ENCODE results near the gene PAPPA. TPM values are rescaled to one million over a fixed set of nuclear protein-coding genes. Genes with fewer than 3 reads are reported as not detected.
A peak's percentile ranks its signal among the peaks of the same experiment; 100 is the strongest.

Gene PAPPA
- total RNA-seq, 2 experiments from 2014 or later = not detected

DNA sequence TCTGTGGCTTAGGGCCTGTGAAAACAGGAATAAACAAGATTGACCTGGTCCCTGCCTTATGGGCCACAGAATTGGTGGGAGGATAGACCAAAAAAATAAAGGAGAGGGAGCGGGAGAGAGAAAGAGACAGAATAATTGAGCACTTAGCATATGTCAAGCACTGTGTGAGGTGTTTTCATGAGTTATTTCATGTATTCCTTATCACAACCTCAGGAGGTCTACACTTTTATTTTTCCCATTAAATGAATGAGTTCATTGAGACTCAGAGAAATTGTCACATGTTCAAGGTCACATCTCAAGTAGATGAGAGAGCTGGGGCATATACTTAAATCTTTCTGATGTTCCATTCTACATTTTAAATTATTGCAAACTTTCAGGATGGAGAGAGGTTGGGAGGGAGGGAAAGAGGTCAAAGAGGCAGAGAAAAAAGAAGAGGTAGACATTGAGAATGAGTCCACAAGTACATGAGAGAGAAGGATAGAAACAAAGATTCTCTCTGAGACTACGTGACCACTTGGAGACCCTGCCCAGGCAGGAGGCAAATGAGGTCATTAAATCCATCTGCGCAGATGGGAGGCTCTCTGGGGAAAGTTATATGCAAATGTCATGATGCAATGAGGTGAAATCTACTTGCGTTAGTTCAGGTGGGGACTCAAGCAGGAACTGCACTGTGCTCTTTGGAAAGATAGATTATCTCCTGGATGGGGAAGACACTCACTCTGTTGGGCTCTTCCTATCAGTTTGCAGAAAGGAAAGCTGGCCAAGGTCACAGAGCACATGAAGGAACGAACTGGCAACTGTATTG lies 241.5 kb downstream of the PAPPA start:
- no peak overlapping the region for H2AFZ ChIP-seq (ENCODE audit: low read length)
- POLR2A ChIA-PET = no interaction called here

DNA sequence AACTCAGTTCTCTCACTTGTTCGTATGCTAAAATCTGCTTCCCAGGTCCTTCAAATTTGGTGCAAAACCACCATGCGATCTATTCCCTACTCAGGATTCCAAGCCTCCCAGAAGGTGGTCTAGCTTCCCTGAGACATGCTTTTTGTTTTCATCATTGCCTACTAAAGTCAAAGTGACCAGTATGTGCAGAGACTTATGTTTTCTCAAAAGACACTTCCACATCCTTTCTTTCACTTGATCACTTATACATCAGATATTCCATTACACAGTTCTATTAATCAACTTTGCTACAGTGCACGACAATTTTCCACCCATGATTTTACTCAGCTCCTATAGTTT lies 242.1 kb downstream of the PAPPA start:
- Histone ChIP-seq H3K9me2 (ENCODE audit: insufficient read depth, low read length) (no peaks in the 10 kb centered on the region), H2AFZ (ENCODE audit: low read length) (no peak overlapping the region), H3K79me2 (ENCODE audit: insufficient read depth, low read depth, low read length) (no peaks in the 10 kb centered on the region), H4K20me1 (ENCODE audit: insufficient read depth, low read length) (no peaks in the 10 kb centered on the region), H3K36me3 (ENCODE audit: insufficient read depth, low read length) (no peaks in the 10 kb centered on the region), H3K9me3 (ENCODE audit: low read length) (no peaks in the 10 kb centered on the region), H3K4me2 (ENCODE audit: low read length) (no peak overlapping the region), H3K27ac (ENCODE audit: low read depth, low read length, poor library complexity, severe bottlenecking) (no peak overlapping the region), H3K4me1 (ENCODE audit: insufficient read depth, low read length, poor library complexity, severe bottlenecking) (no peaks in the 10 kb centered on the region), H3K4me3 (ENCODE audit: low read depth, low read length, poor library complexity, severe bottlenecking) (no peak overlapping the region)
- intact Hi-C loops (cut with micrococcal nuclease; ENCODE audit: unreplicated experiment) = no loop called here
- BruUV-seq (replicated peaks) = no TSS peak
- ChIA-PET POLR2A (no interaction called here), CTCF (ENCODE audit: unreplicated experiment) (interaction anchor here (0.6 to 0.9 kb wide), 2 partner anchors 23 to 178 kb away, joined by 3 read pairs; no protein-coding TSS in a partner anchor)
- no peak for TF ChIP-seq EZH2phosphoT487 (IDR thresholded peaks at IDR 0.05; ENCODE audit: borderline replicate concordance, low read depth, low read length)
- TF ChIP-seq, protein P1, sequence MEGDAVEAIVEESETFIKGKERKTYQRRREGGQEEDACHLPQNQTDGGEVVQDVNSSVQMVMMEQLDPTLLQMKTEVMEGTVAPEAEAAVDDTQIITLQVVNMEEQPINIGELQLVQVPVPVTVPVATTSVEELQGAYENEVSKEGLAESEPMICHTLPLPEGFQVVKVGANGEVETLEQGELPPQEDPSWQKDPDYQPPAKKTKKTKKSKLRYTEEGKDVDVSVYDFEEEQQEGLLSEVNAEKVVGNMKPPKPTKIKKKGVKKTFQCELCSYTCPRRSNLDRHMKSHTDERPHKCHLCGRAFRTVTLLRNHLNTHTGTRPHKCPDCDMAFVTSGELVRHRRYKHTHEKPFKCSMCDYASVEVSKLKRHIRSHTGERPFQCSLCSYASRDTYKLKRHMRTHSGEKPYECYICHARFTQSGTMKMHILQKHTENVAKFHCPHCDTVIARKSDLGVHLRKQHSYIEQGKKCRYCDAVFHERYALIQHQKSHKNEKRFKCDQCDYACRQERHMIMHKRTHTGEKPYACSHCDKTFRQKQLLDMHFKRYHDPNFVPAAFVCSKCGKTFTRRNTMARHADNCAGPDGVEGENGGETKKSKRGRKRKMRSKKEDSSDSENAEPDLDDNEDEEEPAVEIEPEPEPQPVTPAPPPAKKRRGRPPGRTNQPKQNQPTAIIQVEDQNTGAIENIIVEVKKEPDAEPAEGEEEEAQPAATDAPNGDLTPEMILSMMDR (conservative IDR thresholded peaks at IDR 0.05; ENCODE audit: low read length) = no peak
- DNase-seq (ENCODE audit: low spot score) = no peak

More for the DNA sequence above, 241.5 kb downstream of the PAPPA start:
- no peaks in the 10 kb centered on the region for H3K79me2 ChIP-seq (ENCODE audit: insufficient read depth, low read depth, low read length)
- no peaks in the 10 kb centered on the region for H3K9me3 ChIP-seq (ENCODE audit: low read length)
- no peaks in the 10 kb centered on the region for H3K36me3 ChIP-seq (ENCODE audit: insufficient read depth, low read length)
- intact Hi-C loops (cut with micrococcal nuclease; ENCODE audit: unreplicated experiment) = no loop called here
- H3K4me1 ChIP-seq (ENCODE audit: insufficient read depth, low read length, poor library complexity, severe bottlenecking) = no peaks in the 10 kb centered on the region
- no peak for TF ChIP-seq EZH2phosphoT487 (IDR thresholded peaks at IDR 0.05; ENCODE audit: borderline replicate concordance, low read depth, low read length)
- TF ChIP-seq, protein P1 (conservative IDR thresholded peaks at IDR 0.05; ENCODE audit: low read length) = no peak
- H3K4me3 ChIP-seq (ENCODE audit: low read depth, low read length, poor library complexity, severe bottlenecking) = no peak overlapping the region
- no peaks in the 10 kb centered on the region for H3K9me2 ChIP-seq (ENCODE audit: insufficient read depth, low read length)
- H3K4me2 ChIP-seq (ENCODE audit: low read length) = no peak overlapping the region
- peak; percentile 7 for DNase-seq (ENCODE audit: low spot score)
- no peak overlapping the region for H3K27ac ChIP-seq (ENCODE audit: low read depth, low read length, poor library complexity, severe bottlenecking)
- CTCF ChIA-PET (ENCODE audit: unreplicated experiment) = interaction anchor here (0.6 to 0.9 kb wide), 2 partner anchors 24 to 179 kb away, joined by 3 read pairs; no protein-coding TSS in a partner anchor
- BruUV-seq (replicated peaks) = no TSS peak
- H4K20me1 ChIP-seq (ENCODE audit: insufficient read depth, low read length) = no peaks in the 10 kb centered on the region

DNA sequence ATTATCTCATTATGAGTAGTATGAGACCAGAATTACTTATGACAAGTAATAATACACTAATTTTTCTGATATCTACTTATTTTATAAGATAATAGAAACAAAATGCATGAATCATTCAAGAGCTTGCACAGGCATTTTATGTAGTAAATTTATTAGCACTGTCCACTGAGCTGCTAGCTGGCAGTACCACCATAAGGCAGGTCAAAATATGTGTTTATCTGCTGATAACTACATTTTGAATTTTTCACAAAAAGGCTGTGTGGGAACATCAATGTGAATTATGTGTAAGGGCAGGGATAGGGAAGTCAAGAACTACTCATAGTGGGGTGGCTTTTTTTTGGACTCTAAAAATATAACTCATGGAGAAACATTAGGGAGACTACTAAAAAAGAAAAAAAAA lies 249.6 kb downstream of the PAPPA start:
- Histone ChIP-seq H3K4me3 (ENCODE audit: low read depth, low read length, poor library complexity, severe bottlenecking) (no peak overlapping the region), H3K36me3 (ENCODE audit: insufficient read depth, low read length) (no peaks in the 10 kb centered on the region), H3K9me3 (ENCODE audit: low read length) (no peaks in the 10 kb centered on the region), H3K27ac (ENCODE audit: low read depth, low read length, poor library complexity, severe bottlenecking) (no peak overlapping the region), H3K4me1 (ENCODE audit: insufficient read depth, low read length, poor library complexity, severe bottlenecking) (no peaks in the 10 kb centered on the region), H3K9me2 (ENCODE audit: insufficient read depth, low read length) (no peaks in the 10 kb centered on the region), H3K79me2 (ENCODE audit: insufficient read depth, low read depth, low read length) (no peaks in the 10 kb centered on the region), H3K4me2 (ENCODE audit: low read length) (no peak overlapping the region), H4K20me1 (ENCODE audit: insufficient read depth, low read length) (no peaks in the 10 kb centered on the region), H2AFZ (ENCODE audit: low read length) (no peak overlapping the region)
- DNase-seq (ENCODE audit: low spot score) = no peak
- CTCF ChIA-PET (ENCODE audit: unreplicated experiment) = no interaction called here
- BruUV-seq (replicated peaks) = no TSS peak
- TF ChIP-seq, protein P1 (conservative IDR thresholded peaks at IDR 0.05; ENCODE audit: low read length) = no peak
- no peak for TF ChIP-seq EZH2phosphoT487 (IDR thresholded peaks at IDR 0.05; ENCODE audit: borderline replicate concordance, low read depth, low read length)
- POLR2A ChIA-PET = no interaction called here
- intact Hi-C loops (cut with micrococcal nuclease; ENCODE audit: unreplicated experiment) = no loop called here
